ENCODE results near the gene SPIRE2.
"Not testable (repeated sequence)": the region's sequence is repeated elsewhere in the genome, so short reads cannot be mapped to it uniquely, and the experiment has no call there.

Gene SPIRE2

GRCh38 chr16:89828199-89828869, at the start of gene SPIRE2:
SPIRE2 (plus strand) TSS chr16:89828475; CDS start chr16:89828551, 76 bp downstream.
- DNase-seq (ENCODE audit: low read depth): peak; percentile 46

GRCh38 chr16:89779231-89779908, 48.9 kb upstream of the SPIRE2 start:
- DNase-seq (ENCODE audit: low read depth): no peak

GRCh38 chr16:89779909-89780305, 48.4 kb upstream of the SPIRE2 start:
- no peak for DNase-seq (ENCODE audit: low read depth)

GRCh38 chr16:89782489-89782888, 45.8 kb upstream of the SPIRE2 start:
- DNase-seq (ENCODE audit: low read depth): no peak

GRCh38 chr16:89783952-89784351, 44.3 kb upstream of the SPIRE2 start:
- DNase-seq (ENCODE audit: low read depth): not testable (repeated sequence)

- DNase-seq (ENCODE audit: low read depth): peak; percentile 14
Observed at GRCh38 chr16:89784406-89784805, 43.9 kb upstream of the SPIRE2 start.

GRCh38 chr16:89785523-89786155, 42.6 kb upstream of the SPIRE2 start:
- DNase-seq (ENCODE audit: low read depth): peak; percentile 47

GRCh38 chr16:89786474-89787364, 41.6 kb upstream of the SPIRE2 start:
- DNase-seq (ENCODE audit: low read depth): no peak

GRCh38 chr16:89787365-89787805, 40.9 kb upstream of the SPIRE2 start:
- no peak for DNase-seq (ENCODE audit: low read depth)

- no peak for DNase-seq (ENCODE audit: low read depth)
Observed at GRCh38 chr16:89791278-89791995, 36.8 kb upstream of the SPIRE2 start.

GRCh38 chr16:89793092-89793491, 35.2 kb upstream of the SPIRE2 start:
- peak; percentile 27 for DNase-seq (ENCODE audit: low read depth)

- no peak for DNase-seq (ENCODE audit: low read depth)
Observed at GRCh38 chr16:89793955-89794354, 34.3 kb upstream of the SPIRE2 start.

- DNase-seq (ENCODE audit: low read depth): no peak
Observed at GRCh38 chr16:89795676-89796075, 32.6 kb upstream of the SPIRE2 start.

GRCh38 chr16:89796104-89796503, 32.2 kb upstream of the SPIRE2 start:
- no peak for DNase-seq (ENCODE audit: low read depth)

GRCh38 chr16:89798126-89798525, 30.1 kb upstream of the SPIRE2 start:
- DNase-seq (ENCODE audit: low read depth): no peak

GRCh38 chr16:89798832-89799370, 29.4 kb upstream of the SPIRE2 start:
- no peak for DNase-seq (ENCODE audit: low read depth)

GRCh38 chr16:89801800-89802199, 26.5 kb upstream of the SPIRE2 start:
- no peak for DNase-seq (ENCODE audit: low read depth)

GRCh38 chr16:89805136-89805905, 23.0 kb upstream of the SPIRE2 start:
- DNase-seq (ENCODE audit: low read depth): no peak

GRCh38 chr16:89806589-89807193, 21.6 kb upstream of the SPIRE2 start:
- DNase-seq (ENCODE audit: low read depth): not testable (repeated sequence)

- no peak for DNase-seq (ENCODE audit: low read depth)
Observed at GRCh38 chr16:89808475-89808874, 19.8 kb upstream of the SPIRE2 start.
